K562 (cell line): ENCODE data around the gene SLC6A7. TPM values are rescaled to one million over a fixed set of nuclear protein-coding genes. Genes with fewer than 3 reads are reported as not detected.

ENCODE experiments used
- CXXC5 ChIP-seq: fragments of 250-450 bp; sonication (Bioruptor Pico); IDR thresholded peaks from 2 replicates; pipeline ENCODE4 v1.8.0; 2022; ENCODE audit warnings: inconsistent platforms, mild to moderate bottlenecking, moderate library complexity
- DMBX1 ChIP-seq: fragments of 250-450 bp; sonication (Bioruptor Pico); IDR thresholded peaks from 2 replicates; pipeline ENCODE4 v1.8.0; 2022; ENCODE audit warnings: inconsistent platforms, mild to moderate bottlenecking, moderate library complexity, borderline replicate concordance
- ERF ChIP-seq: fragments of 450-650 bp; formaldehyde crosslinking; IDR thresholded peaks from 2 replicates; pipeline ENCODE4 v1.4.0; 2020; ENCODE audit warnings: mild to moderate bottlenecking, mixed read lengths
- HDAC1 ChIP-seq, 2 experiments: fragments of 450-650 bp; IDR thresholded peaks; 2 replicates each; pipeline ENCODE4 v1.6.1; 2016 to 2017; ENCODE audit warnings: inconsistent platforms in 1 of 2, mild to moderate bottlenecking in 1 of 2, moderate library complexity in 1 of 2
- KLF16 ChIP-seq: IDR thresholded peaks from 2 replicates; pipeline ENCODE4 v1.6.1; 2016; ENCODE audit warnings: antibody characterized with exemption
- MEF2A ChIP-seq: IDR thresholded peaks from 2 replicates; pipeline ENCODE4 v1.6.1; 2011; ENCODE audit warnings: low read depth, mild to moderate bottlenecking, low read length, moderate library complexity; ENCODE audit not compliant: control insufficient read depth
- NR2C2 ChIP-seq, 2 experiments: fragments of 200-800 bp in 1 of 2; sonication (Bioruptor generic) in 1 of 2; sonication (generic) in 1 of 2; formaldehyde crosslinking in 1 of 2; IDR thresholded peaks; 2 replicates each; pipeline versions ENCODE4 v1.6.1 to v1.8.0; 2016 to 2022; ENCODE audit warnings: mild to moderate bottlenecking in 1 of 2, missing compliant biosample characterization in 1 of 2, missing genetic modification characterization in 1 of 2, missing genetic modification reagents in 1 of 2
- PKNOX1 ChIP-seq: fragments of 450-650 bp; IDR thresholded peaks from 2 replicates; pipeline ENCODE4 v1.6.1; 2016
- SETDB1 ChIP-seq: IDR thresholded peaks from one replicate; pipeline ENCODE4 v1.6.1; 2012; ENCODE audit warnings: low read length, control low read depth, inconsistent platforms
- SIN3A ChIP-seq, 2 experiments: fragments of 150-350 bp in 1 of 2; IDR thresholded peaks; 2 replicates each; pipeline ENCODE4 v1.6.1; 2011 to 2016; ENCODE audit warnings: borderline replicate concordance in 2 of 2, low read depth in 2 of 2, low read length in 2 of 2, mild to moderate bottlenecking in 2 of 2, moderate library complexity in 2 of 2; ENCODE audit not compliant: control insufficient read depth in 1 of 2
- USF1 ChIP-seq: sonication (generic); formaldehyde crosslinking; IDR thresholded peaks from 2 replicates; pipeline ENCODE4 v1.9.0; 2022; ENCODE audit warnings: mild to moderate bottlenecking, missing genetic modification reagents
- ZNF263 ChIP-seq: sonication (generic); formaldehyde crosslinking; IDR thresholded peaks from 2 replicates; pipeline ENCODE4 v1.8.0; 2022; ENCODE audit warnings: mild to moderate bottlenecking, missing genetic modification reagents, borderline replicate concordance
- ZNF740 ChIP-seq, 3 experiments: fragments of 200-800 bp in 1 of 3; sonication (Bioruptor generic) in 1 of 3; sonication (generic) in 1 of 3; formaldehyde crosslinking in 1 of 3; IDR thresholded peaks; 2 replicates each; pipeline versions ENCODE4 v1.6.1 to v1.8.0; 2016 to 2022; ENCODE audit warnings: mild to moderate bottlenecking in 2 of 3, missing compliant biosample characterization in 2 of 3, missing genetic modification characterization in 2 of 3, missing genetic modification reagents in 1 of 3
- polyA plus RNA-seq, 8 experiments: library from polyadenylated mRNA; depleted of rRNA in 4 of 8; stranded (reverse) in 5 of 8; unstranded in 3 of 8; fragments of >200 nt; fragmentation: Nextera tagmentation in 2 of 8; fragmentation: Illumina TruSeq in 1 of 8; extraction: Ambion mirVana in 2 of 8; extraction: Trizol in 1 of 8; gene quantifications; 2 replicates each; pipeline versions ENCODE4 v1.2.1 to v1.2.3, GENCODE V29; 2011 to 2014; ENCODE audit warnings: inconsistent platforms in 1 of 8, missing spikeins in 1 of 8
- total RNA-seq, 7 experiments: library from RNA; depleted of rRNA in 6 of 7; stranded (reverse); fragments of >200 nt in 6 of 7; fragmentation: Illumina TruSeq in 2 of 7; extraction: Trizol in 2 of 7; gene quantifications; 2 replicates each; pipeline versions ENCODE4 v1.2.1 to v1.2.3, GENCODE V29; 2011 to 2021; ENCODE audit warnings: low replicate concordance in 1 of 7
- TF ChIP-seq, protein P1 (sequence below): fragments of 200-800 bp; sonication (Bioruptor generic); IDR thresholded peaks from 2 replicates; pipeline ENCODE4 v1.6.1; 2017; ENCODE audit warnings: missing genetic modification characterization, missing compliant biosample characterization
- TF ChIP-seq, protein P2 (sequence below), 2 experiments: IDR thresholded peaks in 1 of 2; conservative IDR thresholded peaks in 1 of 2; 2 replicates each; pipeline ENCODE4 v1.6.1; 2016; ENCODE audit warnings: low read depth in 2 of 2, mild to moderate bottlenecking in 1 of 2, missing compliant biosample characterization in 1 of 2, missing genetic modification characterization in 1 of 2, moderate library complexity in 1 of 2

Gene SLC6A7
- total and polyA plus RNA-seq, 9 of the 15 experiments (the other 6 are each of a cell fraction or from before 2014, with no cell fraction given) = not detected

- peak; percentile 97 for TF ChIP-seq ZNF263 (CRISPR knock-in tag)
- peak in 1 of 2 experiments; percentile 43; a peak in 2 of 4 replicates for TF ChIP-seq HDAC1 (IDR thresholded peaks at IDR 0.05)
- TF ChIP-seq KLF16 = no peak
- peak; percentile 19; the same call in 1 of the 2 replicates for TF ChIP-seq USF1 (CRISPR knock-in tag)
- TF ChIP-seq ERF = no peak
- TF ChIP-seq, protein P1, sequence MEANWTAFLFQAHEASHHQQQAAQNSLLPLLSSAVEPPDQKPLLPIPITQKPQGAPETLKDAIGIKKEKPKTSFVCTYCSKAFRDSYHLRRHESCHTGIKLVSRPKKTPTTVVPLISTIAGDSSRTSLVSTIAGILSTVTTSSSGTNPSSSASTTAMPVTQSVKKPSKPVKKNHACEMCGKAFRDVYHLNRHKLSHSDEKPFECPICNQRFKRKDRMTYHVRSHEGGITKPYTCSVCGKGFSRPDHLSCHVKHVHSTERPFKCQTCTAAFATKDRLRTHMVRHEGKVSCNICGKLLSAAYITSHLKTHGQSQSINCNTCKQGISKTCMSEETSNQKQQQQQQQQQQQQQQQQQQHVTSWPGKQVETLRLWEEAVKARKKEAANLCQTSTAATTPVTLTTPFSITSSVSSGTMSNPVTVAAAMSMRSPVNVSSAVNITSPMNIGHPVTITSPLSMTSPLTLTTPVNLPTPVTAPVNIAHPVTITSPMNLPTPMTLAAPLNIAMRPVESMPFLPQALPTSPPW (CRISPR knock-in tag) = peak; percentile 53; the same call in 1 of the 2 replicates
- TF ChIP-seq MEF2A = peak; percentile 70; the same call in 1 of the 2 replicates
- TF ChIP-seq DMBX1 (CRISPR knock-in tag) = peak; percentile 50; the same call in 1 of the 2 replicates
- TF ChIP-seq PKNOX1 = 0 out of 2 replicates have a peak, but pooled peaks have one; percentile 18
- TF ChIP-seq SETDB1 = no peak
- TF ChIP-seq NR2C2 (CRISPR knock-in tag; IDR thresholded peaks at IDR 0.05) = no peak
- peak; percentile 43; the same call in 1 of the 2 replicates for TF ChIP-seq NR2C2 (tag; IDR thresholded peaks at IDR 0.05)
- TF ChIP-seq CXXC5 = peak; percentile 19; the same call in 1 of the 2 replicates
- peak in 1 of 2 experiments; percentile 40; a peak in 1 of 4 replicates for TF ChIP-seq SIN3A (IDR thresholded peaks at IDR 0.05; ENCODE audit: borderline replicate concordance in 2 of 2, control insufficient read depth in 1 of 2, low read depth in 2 of 2, low read length in 2 of 2)
- TF ChIP-seq ZNF740 (CRISPR knock-in tag; IDR thresholded peaks at IDR 0.05) = no peak
- TF ChIP-seq ZNF740 (tag; IDR thresholded peaks at IDR 0.05) = no peak
- TF ChIP-seq, protein P2, sequence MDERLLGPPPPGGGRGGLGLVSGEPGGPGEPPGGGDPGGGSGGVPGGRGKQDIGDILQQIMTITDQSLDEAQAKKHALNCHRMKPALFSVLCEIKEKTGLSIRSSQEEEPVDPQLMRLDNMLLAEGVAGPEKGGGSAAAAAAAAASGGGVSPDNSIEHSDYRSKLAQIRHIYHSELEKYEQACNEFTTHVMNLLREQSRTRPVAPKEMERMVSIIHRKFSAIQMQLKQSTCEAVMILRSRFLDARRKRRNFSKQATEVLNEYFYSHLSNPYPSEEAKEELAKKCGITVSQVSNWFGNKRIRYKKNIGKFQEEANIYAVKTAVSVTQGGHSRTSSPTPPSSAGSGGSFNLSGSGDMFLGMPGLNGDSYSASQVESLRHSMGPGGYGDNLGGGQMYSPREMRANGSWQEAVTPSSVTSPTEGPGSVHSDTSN (CRISPR knock-in tag; IDR thresholded peaks at IDR 0.05; ENCODE audit: low read depth) = no peak
- TF ChIP-seq, protein P2 (tag; conservative IDR thresholded peaks at IDR 0.05; ENCODE audit: low read depth) = peak; percentile 23; the same call in 1 of the 2 replicates
Measured at GRCh38 chr5:150245111-150245789, 55.4 kb downstream of the SLC6A7 start (continued).
